Left forelimb (tissue), 1 donor: ENCODE measurements around the gene FLNC.

Source experiments
- DNase-seq: peaks from one replicate; pipeline ENCODE4 v3.0.0-alpha.2; 2018; ENCODE audit warnings: low spot score

Gene FLNC

DNA sequence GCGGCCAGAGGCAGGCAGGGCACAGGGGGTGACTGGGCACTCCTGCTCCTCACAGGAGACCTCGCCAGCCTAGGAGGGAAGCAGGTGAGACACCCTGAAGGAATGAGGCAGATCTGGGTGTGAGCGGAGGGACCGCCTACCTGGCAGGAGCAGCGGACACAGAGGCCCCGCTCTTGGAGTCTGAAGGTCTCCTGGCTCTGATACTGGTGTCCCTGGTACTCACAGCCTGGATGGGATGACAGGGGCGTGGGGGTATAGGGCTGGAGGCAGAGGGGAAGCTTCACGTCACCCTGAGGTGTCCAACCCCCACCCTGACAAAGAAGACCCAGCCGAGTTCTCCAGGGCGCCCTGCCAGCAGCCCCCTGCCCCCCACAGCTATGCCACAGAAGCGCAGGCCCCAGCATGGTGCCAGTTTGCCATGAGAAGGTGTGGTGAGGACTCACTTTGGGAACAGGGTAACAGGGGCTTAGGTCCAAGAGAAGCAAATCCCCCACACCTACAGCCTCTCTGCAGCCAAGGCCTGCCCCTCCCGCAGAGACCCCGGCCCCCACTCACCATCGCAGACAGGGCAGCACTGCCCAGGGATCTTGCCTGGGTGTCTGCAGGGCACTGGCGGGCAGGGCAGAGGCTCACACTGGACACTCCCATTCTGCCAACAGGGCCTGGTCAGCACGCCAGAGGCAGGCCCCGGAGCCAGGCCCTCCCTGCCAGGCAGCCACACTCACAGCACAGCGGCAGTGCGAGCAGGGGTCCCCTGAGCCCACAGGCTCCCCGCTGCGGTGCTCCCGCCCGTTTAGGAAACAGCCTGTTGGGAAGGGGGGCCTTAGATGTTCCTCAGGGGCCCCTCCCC is 63.3 kb downstream of the FLNC start:
- no peak for DNase-seq

- DNase-seq: no peak
Observed at GRCh38 chr7:128894101-128894440, 63.9 kb downstream of the FLNC start.

GRCh38 chr7:128895320-128895719 is 65.1 kb downstream of the FLNC start:
- DNase-seq: no peak

DNA sequence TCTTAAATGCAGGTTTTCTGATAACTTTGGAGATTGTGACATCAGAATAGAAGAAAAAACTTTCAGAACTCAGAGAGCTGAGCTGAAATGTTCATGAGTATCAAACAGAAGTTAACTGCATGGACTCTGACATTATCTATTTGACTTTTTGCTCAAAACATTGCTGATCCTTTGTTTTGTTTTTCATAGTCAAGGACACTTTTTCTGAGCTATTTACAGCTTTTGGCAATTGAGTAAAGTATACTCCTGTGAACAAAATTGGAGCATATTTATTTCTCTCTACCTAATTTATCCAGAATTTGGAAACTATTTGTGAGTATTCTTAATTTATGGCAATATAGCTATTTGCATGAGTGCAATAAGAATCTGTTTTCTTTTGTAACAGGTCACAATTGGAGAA is 69.2 kb downstream of the FLNC start:
- no peak for DNase-seq

GRCh38 chr7:128900237-128900636 is 70.0 kb downstream of the FLNC start:
- DNase-seq: no peak

GRCh38 chr7:128902761-128903585 is 72.8 kb downstream of the FLNC start:
- DNase-seq: no peak

GRCh38 chr7:128903621-128904361 is 73.6 kb downstream of the FLNC start:
- DNase-seq: peak; percentile 62

DNA sequence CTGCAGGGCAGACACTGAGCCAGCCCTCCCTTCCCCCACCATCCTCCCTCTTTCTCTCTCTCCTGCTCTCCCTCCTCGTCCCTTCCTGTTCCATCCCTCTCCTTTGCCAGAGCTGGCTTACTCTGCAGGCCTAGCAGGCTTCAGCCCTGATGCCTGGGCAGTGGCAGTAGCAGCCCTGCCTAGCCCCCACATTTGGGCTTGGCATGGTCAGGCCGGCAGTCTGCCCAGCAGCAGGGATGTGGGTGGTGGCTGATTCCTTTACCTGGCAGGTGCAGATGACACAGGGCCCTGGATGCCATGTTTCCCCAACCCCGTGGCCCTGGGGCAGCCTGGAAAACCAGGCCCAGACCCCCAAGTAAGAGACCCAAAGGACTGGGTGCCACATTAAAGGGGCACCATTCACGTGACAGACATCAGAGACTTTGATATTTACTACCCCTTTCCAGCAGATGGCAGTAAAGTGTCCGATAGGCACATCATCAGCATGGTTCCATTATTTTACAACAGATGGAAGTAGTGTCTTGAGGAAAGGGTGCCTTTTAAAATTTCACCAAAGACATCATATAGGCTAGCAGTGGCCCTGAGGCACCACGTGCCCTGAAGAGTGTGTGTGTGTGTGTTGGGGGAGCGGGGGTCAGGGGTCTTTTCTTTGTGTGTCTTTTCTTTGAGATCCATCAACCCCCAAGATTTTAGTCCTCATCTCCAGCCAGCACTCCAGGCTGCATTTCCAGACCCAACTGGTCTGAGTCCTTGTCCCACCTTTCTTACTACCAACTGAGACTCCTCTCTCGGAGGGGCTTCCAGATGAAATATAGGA is 74.4 kb downstream of the FLNC start:
- no peak for DNase-seq

- no peak for DNase-seq
Observed at GRCh38 chr7:128906001-128906765, 76.0 kb downstream of the FLNC start.

GRCh38 chr7:128906766-128907559 is 76.8 kb downstream of the FLNC start:
- DNase-seq: no peak
